CD14-positive monocyte (primary cell): ENCODE results near the gene EPS8L3. TPM values are rescaled to one million over a fixed set of nuclear protein-coding genes. Genes with fewer than 3 reads are reported as not detected.

Experiments used
- DNase-seq, 3 donors: peaks; one replicate each; pipeline ENCODE4 v3.0.0-alpha.2; 2011 to 2022
- H2AFZ ChIP-seq: 2 replicates; pipeline ENCODE4 v1.6.0; 2012; ENCODE audit warnings: mild to moderate bottlenecking, low read depth, low read length, inconsistent platforms; ENCODE audit not compliant: insufficient read depth, poor library complexity, severe bottlenecking
- H3K27ac ChIP-seq, 2 donors: 1 replicate in 1 of 2; 2 replicates in 1 of 2; pipeline ENCODE4 v1.5.1; 2012 to 2013; ENCODE audit warnings: low read length in 2 of 2, control low read depth in 1 of 2, inconsistent platforms in 1 of 2, low read depth in 1 of 2, mild to moderate bottlenecking in 1 of 2
- H3K27me3 ChIP-seq, 2 donors: one replicate each; pipeline versions ENCODE4 v1.6.0 to v1.6.1; 2011 to 2013; ENCODE audit warnings: low read length in 2 of 2; ENCODE audit not compliant: control insufficient read depth in 2 of 2, insufficient read depth in 2 of 2
- H3K36me3 ChIP-seq, 2 donors: replicated peaks in 1 of 2; 1 replicate in 1 of 2; 2 replicates in 1 of 2; pipeline versions ENCODE4 v1.5.1 to v1.6.1; 2012 to 2013; ENCODE audit warnings: low read length in 2 of 2, control low read depth in 1 of 2, inconsistent platforms in 1 of 2, mild to moderate bottlenecking in 1 of 2; ENCODE audit not compliant: insufficient read depth in 2 of 2, control insufficient read depth in 1 of 2
- H3K4me1 ChIP-seq, 2 donors: 1 replicate in 1 of 2; 2 replicates in 1 of 2; pipeline versions ENCODE4 v1.5.1 to v1.6.1; 2012 to 2013; ENCODE audit warnings: low read length in 2 of 2, control low read depth in 1 of 2, inconsistent platforms in 1 of 2, mild to moderate bottlenecking in 1 of 2, moderate library complexity in 1 of 2; ENCODE audit not compliant: insufficient read depth in 2 of 2, control insufficient read depth in 1 of 2
- H3K4me2 ChIP-seq: replicated peaks from 2 replicates; pipeline ENCODE3; 2012; ENCODE audit warnings: low read length, moderate library complexity, mild to moderate bottlenecking; ENCODE audit not compliant: poor library complexity, severe bottlenecking; ENCODE audit errors: extremely low read depth
- H3K4me3 ChIP-seq, 3 experiments: fragments of 200-600 bp in 1 of 3; sonication (generic) in 1 of 3; replicated peaks in 1 of 3; 1 replicate in 2 of 3; 2 replicates in 1 of 3; pipeline ENCODE4 v1.5.1; 2011 to 2013; ENCODE audit warnings: low read length in 3 of 3, mild to moderate bottlenecking in 3 of 3, control low read depth in 2 of 3, low read depth in 2 of 3, inconsistent platforms in 1 of 3, moderate library complexity in 1 of 3
- H3K79me2 ChIP-seq: 2 replicates; pipeline ENCODE4 v1.6.0; 2012; ENCODE audit warnings: mild to moderate bottlenecking, control low read depth, inconsistent platforms, low read length, moderate library complexity; ENCODE audit not compliant: insufficient read depth
- H3K9ac ChIP-seq: 2 replicates; pipeline ENCODE4 v1.6.0; 2017; ENCODE audit warnings: low read length, mild to moderate bottlenecking; ENCODE audit not compliant: insufficient read depth, poor library complexity, severe bottlenecking
- H3K9me3 ChIP-seq, 2 donors: replicated peaks in 1 of 2; 1 replicate in 1 of 2; 2 replicates in 1 of 2; pipeline versions ENCODE4 v1.5.1 to v1.6.1; 2012 to 2013; ENCODE audit warnings: low read length in 2 of 2, control low read depth in 1 of 2; ENCODE audit not compliant: control insufficient read depth in 1 of 2, insufficient read depth in 1 of 2
- H4K20me1 ChIP-seq: 2 replicates; pipeline ENCODE4 v1.6.0; 2012; ENCODE audit warnings: mild to moderate bottlenecking, low read length, control low read depth, moderate library complexity; ENCODE audit not compliant: insufficient read depth
- H3K27ac Mint-ChIP-seq, 7 donors: one replicate each; pipeline ENCODE4 v1.8.0; 2020; ENCODE audit warnings: mild to moderate bottlenecking in 7 of 7, mixed read lengths in 7 of 7, moderate library complexity in 6 of 7, inconsistent platforms in 2 of 7
- H3K27me3 Mint-ChIP-seq, 3 donors: one replicate each; pipeline ENCODE4 v1.8.0; 2021 to 2022; ENCODE audit warnings: low read depth in 3 of 3, mild to moderate bottlenecking in 3 of 3, mixed read lengths in 3 of 3, moderate library complexity in 3 of 3, inconsistent platforms in 1 of 3
- H3K36me3 Mint-ChIP-seq, 2 donors: one replicate each; pipeline ENCODE4 v1.8.0; 2020; ENCODE audit warnings: mixed read lengths in 2 of 2, inconsistent platforms in 1 of 2, mild to moderate bottlenecking in 1 of 2
- H3K4me1 Mint-ChIP-seq: one replicate; pipeline ENCODE4 v1.8.0; 2020; ENCODE audit warnings: mild to moderate bottlenecking, mixed read lengths
- H3K4me3 Mint-ChIP-seq, 2 donors: one replicate each; pipeline ENCODE4 v1.8.0; 2020; ENCODE audit warnings: mild to moderate bottlenecking in 2 of 2, mixed read lengths in 2 of 2, moderate library complexity in 1 of 2
- H3K9me3 Mint-ChIP-seq, 7 donors: one replicate each; pipeline ENCODE4 v1.8.0; 2020 to 2022; ENCODE audit warnings: mixed read lengths in 7 of 7, mild to moderate bottlenecking in 6 of 7, moderate library complexity in 6 of 7, inconsistent platforms in 2 of 7
- WGBS: methylation state at CpG from one replicate; pipeline ENCODE4 v1.1.5; 2013; ENCODE audit warnings: missing lambda C conversion rate; ENCODE audit not compliant: insufficient coverage; 5-methylcytosine and 5-hydroxymethylcytosine counted together
- intact Hi-C, 2 donors: fragments of 100-400 bp; cut with micrococcal nuclease; formaldehyde crosslinking; loops; one replicate each; pipeline versions ENCODE4 v1.15.0 to v1.15.1; 2023
- polyA plus RNA-seq, 3 donors: library from polyadenylated mRNA; depleted of rRNA in 1 of 3; unstranded in 2 of 3; stranded (reverse) in 1 of 3; fragments of 300-500 nt in 2 of 3; fragments of >200 nt in 1 of 3; fragmentation: Illumina TruSeq in 2 of 3; gene quantifications; 1 replicate in 2 of 3; 2 replicates in 1 of 3; pipeline ENCODE4 v1.2.3, GENCODE V29; 2012 to 2021
- TF ChIP-seq, protein P1 (sequence below): fragments of 200-600 bp; IDR thresholded peaks from one replicate; pipeline ENCODE4 v1.8.0; 2022; ENCODE audit warnings: antibody characterized with exemption, mild to moderate bottlenecking

Gene EPS8L3
- polyA plus RNA-seq, 3 donors = not detected

DNA sequence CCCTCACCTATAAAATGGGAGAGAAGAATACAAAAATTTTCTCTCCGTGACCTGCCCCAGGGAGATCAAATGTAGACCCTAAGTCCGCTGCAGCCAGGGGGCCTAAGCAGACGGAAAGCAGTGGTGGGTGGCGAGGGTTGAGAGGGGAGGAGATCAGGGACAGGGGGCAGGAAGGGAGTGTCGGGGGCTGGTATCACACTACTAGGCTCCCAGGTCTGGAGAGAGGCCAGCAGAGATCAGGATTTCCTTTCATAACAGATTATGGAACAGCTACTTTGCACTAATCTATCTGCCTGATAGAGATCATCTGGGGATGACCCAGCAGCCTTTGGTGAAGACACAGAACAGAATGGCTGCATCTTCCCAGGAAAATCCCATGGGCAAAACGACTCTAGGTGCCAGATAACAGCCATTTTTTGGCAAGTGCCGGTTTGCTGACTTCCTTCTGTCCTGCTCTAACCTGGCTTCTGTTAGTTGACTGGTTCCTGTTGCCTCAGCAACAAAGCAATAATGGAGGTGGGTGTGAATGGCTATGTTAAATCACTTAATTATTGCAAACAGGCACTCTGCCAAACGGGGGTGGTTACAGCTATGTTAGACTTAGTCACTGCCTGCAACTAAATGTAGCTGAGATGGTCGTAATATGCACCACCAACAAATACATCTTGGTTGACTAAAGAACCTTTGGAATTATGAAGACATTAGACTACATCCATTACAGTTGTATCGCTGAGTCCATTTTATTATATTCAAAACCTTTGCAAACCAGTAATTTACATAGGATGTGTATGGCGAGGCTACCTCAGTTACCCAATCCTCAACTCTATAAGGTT, 30.0 kb upstream of the EPS8L3 start:
- peaks cover 59 to 70% of the 10 kb centered on the region in 2 donors for H3K4me1 ChIP-seq
- H3K9me3 Mint-ChIP-seq = no peaks in the 10 kb centered on the region
- peak overlapping the region; percentile 20 for H2AFZ ChIP-seq
- H3K27me3 ChIP-seq = no peaks in the 10 kb centered on the region
- no peaks in the 10 kb centered on the region for H3K9me3 ChIP-seq
- TF ChIP-seq, protein P1, sequence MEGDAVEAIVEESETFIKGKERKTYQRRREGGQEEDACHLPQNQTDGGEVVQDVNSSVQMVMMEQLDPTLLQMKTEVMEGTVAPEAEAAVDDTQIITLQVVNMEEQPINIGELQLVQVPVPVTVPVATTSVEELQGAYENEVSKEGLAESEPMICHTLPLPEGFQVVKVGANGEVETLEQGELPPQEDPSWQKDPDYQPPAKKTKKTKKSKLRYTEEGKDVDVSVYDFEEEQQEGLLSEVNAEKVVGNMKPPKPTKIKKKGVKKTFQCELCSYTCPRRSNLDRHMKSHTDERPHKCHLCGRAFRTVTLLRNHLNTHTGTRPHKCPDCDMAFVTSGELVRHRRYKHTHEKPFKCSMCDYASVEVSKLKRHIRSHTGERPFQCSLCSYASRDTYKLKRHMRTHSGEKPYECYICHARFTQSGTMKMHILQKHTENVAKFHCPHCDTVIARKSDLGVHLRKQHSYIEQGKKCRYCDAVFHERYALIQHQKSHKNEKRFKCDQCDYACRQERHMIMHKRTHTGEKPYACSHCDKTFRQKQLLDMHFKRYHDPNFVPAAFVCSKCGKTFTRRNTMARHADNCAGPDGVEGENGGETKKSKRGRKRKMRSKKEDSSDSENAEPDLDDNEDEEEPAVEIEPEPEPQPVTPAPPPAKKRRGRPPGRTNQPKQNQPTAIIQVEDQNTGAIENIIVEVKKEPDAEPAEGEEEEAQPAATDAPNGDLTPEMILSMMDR = no peak
- no peaks in the 10 kb centered on the region for H3K79me2 ChIP-seq
- H3K36me3 ChIP-seq = no peaks in the 10 kb centered on the region
- H3K4me2 ChIP-seq = no peak overlapping the region
- no peak overlapping the region for H3K9ac ChIP-seq
- H4K20me1 ChIP-seq = no peaks in the 10 kb centered on the region
- peaks cover 0 to 2% of the 10 kb centered on the region in 2 donors for H3K36me3 Mint-ChIP-seq
- H3K27me3 Mint-ChIP-seq = peaks cover 6 to 15% (median 13%) of the 10 kb centered on the region in 3 donors
- no peak overlapping the region for H3K27ac ChIP-seq
- H3K4me3 Mint-ChIP-seq = peak overlapping the region in 1 of 2 donors; percentile 57
- H3K27ac Mint-ChIP-seq = peak overlapping the region in 6 of 7 donors; percentile 38 to 88 (median 70)
- H3K4me3 ChIP-seq = no peak overlapping the region
- intact Hi-C loops = loop anchor here in 1 of 2 donors (5.0 kb wide), 1 partner anchor 34 kb away; no protein-coding TSS in a partner anchor
- H3K4me1 Mint-ChIP-seq = peaks cover 67% of the 10 kb centered on the region
- 7% methylated on average over 5 of the region's 11 CpGs for WGBS
- DNase-seq = peak; percentile 49 to 60 (median 57)

DNA sequence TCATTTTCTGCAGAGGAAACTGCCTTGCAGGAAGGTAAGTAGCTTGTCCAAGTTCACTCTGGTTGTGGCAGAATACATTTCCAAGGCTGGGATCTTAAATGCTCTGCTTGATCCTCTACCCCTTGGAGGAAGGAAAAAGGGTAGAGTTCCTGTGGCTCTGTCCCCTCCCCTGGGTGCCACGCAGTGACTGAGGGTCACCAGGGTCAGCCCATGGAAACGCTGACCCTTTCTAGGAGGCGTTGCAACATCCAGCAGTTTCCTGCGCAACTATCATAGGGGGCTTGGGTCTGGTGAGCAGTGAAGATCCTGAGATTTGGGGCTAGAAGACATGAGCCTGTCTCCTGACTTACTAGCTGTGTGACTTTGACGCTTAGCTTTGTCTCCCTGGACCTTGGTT, 29.4 kb upstream of the EPS8L3 start:
- Mint-ChIP-seq H3K27me3 (peaks cover 6 to 15% (median 13%) of the 10 kb centered on the region in 3 donors), H3K4me1 (peaks cover 70% of the 10 kb centered on the region), H3K36me3 (peaks cover 0 to 2% of the 10 kb centered on the region in 2 donors), H3K4me3 (peak overlapping the region in 1 of 2 donors; percentile 57), H3K9me3 (no peaks in the 10 kb centered on the region), H3K27ac (peak overlapping the region in 6 of 7 donors; percentile 19 to 88 (median 66))
- H3K9me3 ChIP-seq = no peaks in the 10 kb centered on the region
- no peaks in the 10 kb centered on the region for H4K20me1 ChIP-seq
- H3K4me2 ChIP-seq = no peak overlapping the region
- DNase-seq = no peak
- no peaks in the 10 kb centered on the region for H3K27me3 ChIP-seq
- H3K4me1 ChIP-seq = peaks cover 58 to 74% of the 10 kb centered on the region in 2 donors
- TF ChIP-seq, protein P1 = no peak
- peak overlapping the region; percentile 20 for H2AFZ ChIP-seq
- 6% methylated on average over 2 of the region's 5 CpGs for WGBS
- H3K4me3 ChIP-seq = no peak overlapping the region
- no peak overlapping the region for H3K9ac ChIP-seq
- intact Hi-C loops = loop anchor here in 1 of 2 donors (5.0 kb wide), 1 partner anchor 34 kb away; no protein-coding TSS in a partner anchor
- no peaks in the 10 kb centered on the region for H3K36me3 ChIP-seq
- H3K27ac ChIP-seq = no peak overlapping the region
- no peaks in the 10 kb centered on the region for H3K79me2 ChIP-seq
